Neutrophil (primary cell): ENCODE results near the gene METTL3.
A peak's percentile ranks its signal among the peaks of the same experiment; 100 is the strongest.
"Not testable (repeated sequence)": the region's sequence is repeated elsewhere in the genome, so short reads cannot be mapped to it uniquely, and the experiment has no call there.

Experiments
- H3K27ac ChIP-seq: fragments of 200-600 bp; sonication (generic); 2 replicates; pipeline ENCODE4 v1.5.1; 2016; ENCODE audit warnings: mild to moderate bottlenecking, moderate library complexity
- H3K27me3 ChIP-seq: fragments of 200-600 bp; sonication (generic); 2 replicates; pipeline ENCODE4 v1.6.0; 2016; ENCODE audit warnings: mild to moderate bottlenecking
- H3K36me3 ChIP-seq: fragments of 200-600 bp; sonication (generic); 2 replicates; pipeline ENCODE4 v1.5.1; 2017
- H3K4me1 ChIP-seq, 2 experiments: fragments of 200-600 bp in 1 of 2; sonication (generic) in 1 of 2; 1 replicate in 1 of 2; 2 replicates in 1 of 2; pipeline versions ENCODE4 v1.5.1 to v1.6.1; 2013 to 2016; ENCODE audit warnings: low read depth in 1 of 2, low read length in 1 of 2, mild to moderate bottlenecking in 1 of 2, moderate library complexity in 1 of 2; ENCODE audit not compliant: control insufficient read depth in 1 of 2, insufficient read depth in 1 of 2
- H3K4me3 ChIP-seq, 2 experiments: fragments of 200-600 bp in 1 of 2; sonication (generic) in 1 of 2; 1 replicate in 1 of 2; 2 replicates in 1 of 2; pipeline ENCODE4 v1.5.1; 2013 to 2016; ENCODE audit warnings: low read depth in 1 of 2, low read length in 1 of 2, mild to moderate bottlenecking in 1 of 2, moderate library complexity in 1 of 2
- H3K9me3 ChIP-seq: fragments of 200-600 bp; sonication (generic); 2 replicates; pipeline ENCODE4 v1.5.1; 2016
- TF ChIP-seq, protein P1 (sequence below): fragments of 200-600 bp; sonication (generic); IDR thresholded peaks from 2 replicates; pipeline ENCODE4 v1.5.1; 2016; ENCODE audit warnings: antibody characterized with exemption

Gene METTL3

DNA sequence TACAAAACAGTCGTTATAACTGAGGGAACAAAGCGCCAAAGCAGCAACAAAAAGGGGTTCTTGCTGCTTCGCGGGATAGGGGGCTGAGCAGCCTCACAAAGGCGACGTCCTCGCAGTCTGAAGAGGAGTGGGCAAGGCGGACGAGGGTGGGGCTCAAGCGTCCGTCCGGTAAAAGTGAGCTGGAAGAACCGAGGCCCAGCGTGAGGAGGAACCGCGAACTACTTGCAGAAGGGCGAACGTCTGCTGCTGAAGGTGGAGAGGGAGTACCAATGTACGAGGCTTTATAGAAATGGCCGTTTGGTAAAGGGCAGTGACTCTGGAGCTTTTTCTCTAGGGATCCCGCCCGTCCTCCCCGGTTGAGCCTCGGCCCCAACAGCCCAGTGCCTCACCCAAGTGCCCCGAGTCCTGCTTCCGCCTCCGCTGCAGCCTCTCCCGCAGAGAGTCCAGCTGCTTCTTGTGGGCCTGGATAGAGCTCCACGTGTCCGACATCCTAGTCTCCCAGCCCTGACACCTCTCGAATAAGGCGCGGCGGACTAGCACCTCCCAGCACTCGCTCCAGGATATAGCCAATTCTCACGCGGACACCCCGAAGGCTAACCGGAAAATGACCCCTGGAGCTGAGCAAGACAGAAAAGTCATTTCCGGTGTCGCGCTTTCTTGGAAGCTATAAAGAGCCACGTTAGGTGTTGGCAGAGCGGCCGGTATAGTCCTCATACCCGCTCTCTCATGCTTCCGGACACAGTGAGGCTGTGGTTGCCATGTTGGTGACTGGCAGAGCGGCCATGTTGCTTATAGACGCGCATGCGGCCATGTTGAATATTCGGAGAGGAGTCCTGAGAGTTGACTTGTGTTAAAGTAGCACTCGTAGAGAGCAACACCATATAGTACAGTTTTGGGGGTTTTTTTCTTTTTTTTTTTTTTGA lies at the start of gene METTL3:
Gene METTL3 (minus strand): TSS at position 606 of the 923 bp plus-strand sequence. CDS start 117 bp downstream, at position 489.
- peak within 1 kb of the TSS; percentile 86 for H3K27ac ChIP-seq

DNA sequence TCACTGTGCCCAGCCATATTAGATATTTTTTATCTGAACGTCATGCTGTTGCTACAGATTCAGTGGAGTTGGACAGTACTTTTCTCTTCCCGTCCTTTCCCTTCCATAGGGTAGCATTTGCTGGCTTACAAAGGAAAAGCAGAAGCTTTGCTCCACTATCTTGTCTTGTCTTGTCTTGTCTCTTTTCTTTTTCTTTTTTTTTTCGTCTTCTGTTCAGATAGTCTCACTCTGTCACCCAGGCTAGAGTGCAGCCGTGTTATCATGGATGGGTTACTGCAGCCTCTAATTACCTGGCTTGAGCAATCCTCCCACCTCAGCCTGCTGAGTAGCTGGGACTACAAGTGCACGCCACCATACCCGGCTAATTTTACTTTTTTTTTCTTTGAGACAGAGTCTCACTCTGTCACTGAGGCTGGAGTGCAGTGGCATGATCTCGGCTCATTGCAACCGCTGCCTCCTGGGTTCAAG lies 47.6 kb upstream of the METTL3 start:
- Histone ChIP-seq H3K36me3 (no peaks in the 10 kb centered on the region), H3K9me3 (no peaks in the 10 kb centered on the region), H3K4me1 (peaks cover 3 to 4% of the 10 kb centered on the region in 2 experiments), H3K27me3 (no peaks in the 10 kb centered on the region), H3K4me3 (no peak overlapping the region), H3K27ac (no peak overlapping the region)
- TF ChIP-seq, protein P1, sequence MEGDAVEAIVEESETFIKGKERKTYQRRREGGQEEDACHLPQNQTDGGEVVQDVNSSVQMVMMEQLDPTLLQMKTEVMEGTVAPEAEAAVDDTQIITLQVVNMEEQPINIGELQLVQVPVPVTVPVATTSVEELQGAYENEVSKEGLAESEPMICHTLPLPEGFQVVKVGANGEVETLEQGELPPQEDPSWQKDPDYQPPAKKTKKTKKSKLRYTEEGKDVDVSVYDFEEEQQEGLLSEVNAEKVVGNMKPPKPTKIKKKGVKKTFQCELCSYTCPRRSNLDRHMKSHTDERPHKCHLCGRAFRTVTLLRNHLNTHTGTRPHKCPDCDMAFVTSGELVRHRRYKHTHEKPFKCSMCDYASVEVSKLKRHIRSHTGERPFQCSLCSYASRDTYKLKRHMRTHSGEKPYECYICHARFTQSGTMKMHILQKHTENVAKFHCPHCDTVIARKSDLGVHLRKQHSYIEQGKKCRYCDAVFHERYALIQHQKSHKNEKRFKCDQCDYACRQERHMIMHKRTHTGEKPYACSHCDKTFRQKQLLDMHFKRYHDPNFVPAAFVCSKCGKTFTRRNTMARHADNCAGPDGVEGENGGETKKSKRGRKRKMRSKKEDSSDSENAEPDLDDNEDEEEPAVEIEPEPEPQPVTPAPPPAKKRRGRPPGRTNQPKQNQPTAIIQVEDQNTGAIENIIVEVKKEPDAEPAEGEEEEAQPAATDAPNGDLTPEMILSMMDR, result no peak

More for the DNA sequence above, at the start of gene METTL3:
- TF ChIP-seq, protein P1, result peak; percentile 44
- Histone ChIP-seq H3K4me1 (peaks cover 17 to 18% of the 10 kb centered on the region in 2 experiments), H3K9me3 (no peaks in the 10 kb centered on the region), H3K27me3 (peaks cover 6% of the 10 kb centered on the region), H3K36me3 (peaks cover 10% of the 10 kb centered on the region), H3K4me3 (peak within 1 kb of the TSS; percentile 90 to 100)

DNA sequence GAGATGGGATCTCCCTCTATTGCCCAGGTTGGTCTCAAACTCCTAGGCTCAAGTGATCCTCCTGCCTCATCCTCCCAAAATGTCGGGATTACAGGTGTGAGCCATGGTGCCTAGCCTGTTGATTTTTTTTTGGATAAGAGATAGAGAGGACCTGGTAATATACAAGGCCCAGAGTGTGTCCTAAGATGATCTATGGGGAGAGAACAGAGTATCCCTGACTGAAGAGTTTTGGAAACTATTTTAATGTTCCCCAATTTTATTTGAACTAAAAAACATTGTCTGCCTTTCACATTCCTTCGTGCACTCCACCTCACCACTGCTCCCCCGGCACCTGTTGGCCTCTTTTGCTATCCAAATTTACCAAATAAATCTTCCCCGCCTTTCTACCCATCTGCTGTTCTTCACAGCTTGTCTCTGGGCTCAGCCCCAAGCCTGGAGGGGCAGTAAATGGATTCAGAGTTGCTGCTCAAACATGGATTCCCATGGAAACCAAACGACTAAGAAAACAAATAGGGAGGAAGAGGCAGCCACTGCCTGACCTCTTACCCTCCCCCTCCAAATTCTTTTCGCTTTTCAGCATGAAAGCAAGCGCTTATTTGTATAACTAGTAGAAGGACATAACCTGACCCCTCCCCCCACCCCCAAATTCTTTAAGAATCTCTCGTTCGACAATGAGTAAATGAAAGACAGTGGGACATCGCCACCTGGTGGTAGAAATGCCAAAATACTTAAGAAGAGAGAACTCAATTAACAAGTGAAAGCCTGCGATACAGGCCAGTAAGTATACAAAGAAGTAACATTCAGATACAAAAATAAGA lies 46.2 kb upstream of the METTL3 start:
- TF ChIP-seq, protein P1, result peak; percentile 64
- no peaks in the 10 kb centered on the region for H3K36me3 ChIP-seq
- H3K4me3 ChIP-seq, result peak overlapping the region; percentile 28 to 42
- no peaks in the 10 kb centered on the region for H3K27me3 ChIP-seq
- H3K27ac ChIP-seq, result no peak overlapping the region
- no peaks in the 10 kb centered on the region for H3K9me3 ChIP-seq
- H3K4me1 ChIP-seq, result peaks cover 3 to 4% of the 10 kb centered on the region in 2 experiments

DNA sequence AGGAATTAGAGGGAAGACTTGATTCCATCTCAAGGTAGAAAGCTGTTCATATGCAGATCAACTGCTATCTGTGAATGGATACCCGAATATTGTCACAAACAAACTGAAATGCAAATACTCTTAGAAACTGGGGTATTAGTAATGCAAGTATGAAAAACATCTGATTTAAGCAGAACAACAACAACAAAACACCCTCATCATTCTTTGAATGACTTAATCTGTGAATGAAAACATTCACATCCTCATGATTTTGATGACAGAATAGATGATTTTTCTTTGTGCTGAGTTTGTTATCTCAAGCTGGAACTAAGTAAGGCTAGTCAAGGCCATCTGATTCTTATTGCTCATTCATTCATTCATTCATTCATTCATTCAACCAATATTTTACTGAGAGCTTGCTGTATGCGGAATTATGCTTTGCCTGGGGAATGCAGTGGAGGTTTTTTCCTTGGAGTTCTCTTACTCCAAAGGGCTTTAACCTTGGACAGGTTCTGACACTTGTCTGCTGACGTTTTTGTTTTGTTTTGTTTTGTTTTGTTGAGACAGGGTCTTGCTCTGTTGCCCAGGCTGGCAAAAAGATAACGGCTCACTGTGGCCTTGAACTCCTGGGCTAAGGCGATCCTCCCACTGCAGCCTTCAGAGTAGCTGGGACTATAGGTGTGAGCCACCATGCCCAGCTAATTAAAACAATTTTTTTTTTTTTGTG lies 45.4 kb upstream of the METTL3 start:
- no peak overlapping the region for H3K4me3 ChIP-seq
- H3K9me3 ChIP-seq, result no peaks in the 10 kb centered on the region
- H3K27me3 ChIP-seq, result no peaks in the 10 kb centered on the region
- peaks cover 3 to 4% of the 10 kb centered on the region in 2 experiments for H3K4me1 ChIP-seq
- TF ChIP-seq, protein P1, result no peak
- H3K36me3 ChIP-seq, result no peaks in the 10 kb centered on the region
- no peak overlapping the region for H3K27ac ChIP-seq

DNA sequence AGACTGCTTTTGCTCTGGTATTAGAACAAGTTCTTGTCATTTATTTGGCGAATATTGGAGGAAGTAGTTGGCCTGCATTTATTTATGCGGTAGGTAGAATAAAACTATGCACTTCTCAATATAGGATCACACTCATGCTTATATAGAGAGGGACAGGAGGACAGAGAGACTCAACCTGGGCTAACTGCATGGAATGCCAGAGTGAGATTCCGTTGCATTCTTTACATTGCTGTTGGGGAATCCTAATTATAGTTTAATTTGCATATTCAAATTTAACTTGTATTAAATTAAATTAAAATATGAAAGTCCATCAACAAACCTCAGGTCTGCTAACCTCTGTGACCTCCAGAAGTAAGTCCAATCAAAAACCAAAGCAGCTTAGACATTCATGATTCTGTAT lies 42.1 kb upstream of the METTL3 start:
- H3K27me3 ChIP-seq, result peaks cover 6% of the 10 kb centered on the region
- no peak overlapping the region for H3K4me3 ChIP-seq
- TF ChIP-seq, protein P1, result no peak
- H3K9me3 ChIP-seq, result no peaks in the 10 kb centered on the region
- H3K36me3 ChIP-seq, result no peaks in the 10 kb centered on the region
- peaks cover 3 to 4% of the 10 kb centered on the region in 2 experiments for H3K4me1 ChIP-seq
- H3K27ac ChIP-seq, result no peak overlapping the region

DNA sequence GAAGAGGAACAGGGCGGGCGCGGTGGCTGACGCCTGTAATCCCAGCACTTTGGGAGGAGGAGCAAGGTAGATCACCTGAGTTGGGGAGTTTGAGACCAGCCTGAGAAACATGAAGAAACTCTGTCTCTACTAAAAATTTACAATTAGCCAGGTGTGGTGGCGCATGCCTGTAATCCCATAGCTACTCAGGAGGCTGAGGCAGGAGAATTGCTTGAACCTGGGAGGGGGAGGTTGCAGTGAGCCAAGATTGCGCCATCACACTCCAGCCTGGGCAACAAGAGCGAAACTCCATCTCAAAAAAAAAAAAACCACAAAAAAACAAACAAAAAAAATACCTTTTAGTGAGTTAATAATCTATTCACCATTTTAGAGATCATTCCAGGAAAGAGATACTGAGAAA lies 33.4 kb upstream of the METTL3 start:
- H3K4me3 ChIP-seq, H3K9me3 ChIP-seq, H3K36me3 ChIP-seq, H3K27ac ChIP-seq, H3K4me1 ChIP-seq: not testable (repeated sequence)
- H3K27me3 ChIP-seq, result peaks cover 14% of the 10 kb centered on the region
